SK-N-SH treated with all-trans-retinoic acid at 6 μM for 48 hours (cell line): Measurements from ENCODE around the gene AGPAT4.
A peak's percentile ranks its signal among the peaks of the same experiment; 100 is the strongest.

Source experiments
- ATAC-seq: fragments of 200-7000 bp; cut with Tn5 transposase; 3 replicates; pipeline ENCODE4 v1.9.1; 2020; ENCODE audit warnings: mild to moderate bottlenecking, moderate library complexity
- ARNTL ChIP-seq: fragments of 450-650 bp; formaldehyde crosslinking; IDR thresholded peaks from 2 replicates; pipeline ENCODE4 v1.5.0; 2020; ENCODE audit warnings: low read depth, mild to moderate bottlenecking, moderate library complexity, borderline replicate concordance
- BACH2 ChIP-seq: fragments of 250-450 bp; sonication (Bioruptor Pico); IDR thresholded peaks from 2 replicates; pipeline ENCODE4 v1.9.0; 2021; ENCODE audit warnings: mild to moderate bottlenecking, borderline replicate concordance
- CSDC2 ChIP-seq: fragments of 250-450 bp; sonication (Bioruptor Pico); IDR thresholded peaks from 2 replicates; pipeline ENCODE4 v1.5.0; 2020; ENCODE audit warnings: mild to moderate bottlenecking, moderate library complexity
- ESRRG ChIP-seq: fragments of 250-450 bp; sonication (Bioruptor Pico); IDR thresholded peaks from 2 replicates; pipeline ENCODE4 v1.6.1; 2021; ENCODE audit warnings: mild to moderate bottlenecking
- GLIS3 ChIP-seq: fragments of 250-450 bp; sonication (Bioruptor Pico); IDR thresholded peaks from 2 replicates; pipeline ENCODE4 v1.5.0; 2020; ENCODE audit warnings: mild to moderate bottlenecking, moderate library complexity
- ISL1 ChIP-seq: fragments of 250-450 bp; sonication (Bioruptor Pico); IDR thresholded peaks from 2 replicates; pipeline ENCODE4 v2.1.2; 2022; ENCODE audit warnings: mild to moderate bottlenecking, moderate library complexity
- OSR1 ChIP-seq: fragments of 250-450 bp; sonication (Bioruptor Pico); IDR thresholded peaks from 2 replicates; pipeline ENCODE4 v1.8.0; 2022; ENCODE audit warnings: moderate library complexity, mild to moderate bottlenecking, inconsistent platforms
- PPARA ChIP-seq: fragments of 250-450 bp; sonication (Bioruptor Pico); IDR thresholded peaks from 2 replicates; pipeline ENCODE4 v1.5.0; 2020; ENCODE audit warnings: mild to moderate bottlenecking, borderline replicate concordance
- RARB ChIP-seq: fragments of 250-450 bp; sonication (Bioruptor Pico); IDR thresholded peaks from 2 replicates; pipeline ENCODE4 v1.8.0; 2021; ENCODE audit warnings: mild to moderate bottlenecking, moderate library complexity
- SNAI2 ChIP-seq: fragments of 250-450 bp; sonication (Bioruptor Pico); IDR thresholded peaks from 2 replicates; pipeline ENCODE4 v1.5.0; 2020; ENCODE audit warnings: mild to moderate bottlenecking, moderate library complexity
- TCF4 ChIP-seq: fragments of 250-450 bp; sonication (Bioruptor Pico); IDR thresholded peaks from 2 replicates; pipeline ENCODE4 v1.8.0; 2021; ENCODE audit warnings: mild to moderate bottlenecking, moderate library complexity, borderline replicate concordance
- TOX ChIP-seq: fragments of 250-450 bp; sonication (Bioruptor Pico); IDR thresholded peaks from 2 replicates; pipeline ENCODE4 v1.8.0; 2021; ENCODE audit warnings: mild to moderate bottlenecking, moderate library complexity, borderline replicate concordance
- ZC3H10 ChIP-seq: fragments of 250-450 bp; sonication (Bioruptor Pico); IDR thresholded peaks from 2 replicates; pipeline ENCODE4 v1.5.1; 2021; ENCODE audit warnings: mild to moderate bottlenecking, moderate library complexity
- ZFP3 ChIP-seq: fragments of 250-450 bp; sonication (Bioruptor Pico); IDR thresholded peaks from 2 replicates; pipeline ENCODE4 v1.5.0; 2020; ENCODE audit warnings: mild to moderate bottlenecking, moderate library complexity
- ZFP30 ChIP-seq: fragments of 450-650 bp; formaldehyde crosslinking; IDR thresholded peaks from 2 replicates; pipeline ENCODE4 v1.5.0; 2022; ENCODE audit warnings: mild to moderate bottlenecking, moderate library complexity
- ZNF565 ChIP-seq: fragments of 450-650 bp; formaldehyde crosslinking; conservative IDR thresholded peaks from 2 replicates; pipeline ENCODE4 v1.5.0; 2020; ENCODE audit warnings: low read depth, mild to moderate bottlenecking, moderate library complexity
- ZNF70 ChIP-seq: fragments of 450-650 bp; formaldehyde crosslinking; IDR thresholded peaks from 2 replicates; pipeline ENCODE4 v1.5.0; 2020; ENCODE audit warnings: mild to moderate bottlenecking, moderate library complexity
- ZNF8 ChIP-seq: fragments of 450-650 bp; formaldehyde crosslinking; IDR thresholded peaks from 2 replicates; pipeline ENCODE4 v1.5.0; 2020; ENCODE audit warnings: mild to moderate bottlenecking, moderate library complexity
- TF ChIP-seq, protein P1 (sequence below): fragments of 250-450 bp; sonication (Bioruptor Pico); IDR thresholded peaks from 2 replicates; pipeline ENCODE4 v1.5.0; 2020; ENCODE audit warnings: mild to moderate bottlenecking, moderate library complexity
- TF ChIP-seq, protein P2 (sequence below): fragments of 250-450 bp; sonication (Bioruptor Pico); IDR thresholded peaks from 2 replicates; pipeline ENCODE4 v1.8.0; 2021; ENCODE audit warnings: low read depth, mild to moderate bottlenecking, moderate library complexity, borderline replicate concordance
- TF ChIP-seq, protein P3 (sequence below): fragments of 250-450 bp; sonication (Bioruptor Pico); IDR thresholded peaks from 2 replicates; pipeline ENCODE4 v1.5.1; 2020; ENCODE audit warnings: low read depth, mild to moderate bottlenecking, moderate library complexity
- TF ChIP-seq, protein P4 (sequence below): fragments of 250-450 bp; sonication (Bioruptor Pico); IDR thresholded peaks from 2 replicates; pipeline ENCODE4 v1.8.0; 2020; ENCODE audit warnings: mild to moderate bottlenecking, moderate library complexity, borderline replicate concordance
- TF ChIP-seq, protein P5 (sequence below): fragments of 250-450 bp; sonication (Bioruptor Pico); IDR thresholded peaks from 2 replicates; pipeline ENCODE4 v1.5.1; 2021; ENCODE audit warnings: mild to moderate bottlenecking, moderate library complexity

AGPAT4 gene, protein sequence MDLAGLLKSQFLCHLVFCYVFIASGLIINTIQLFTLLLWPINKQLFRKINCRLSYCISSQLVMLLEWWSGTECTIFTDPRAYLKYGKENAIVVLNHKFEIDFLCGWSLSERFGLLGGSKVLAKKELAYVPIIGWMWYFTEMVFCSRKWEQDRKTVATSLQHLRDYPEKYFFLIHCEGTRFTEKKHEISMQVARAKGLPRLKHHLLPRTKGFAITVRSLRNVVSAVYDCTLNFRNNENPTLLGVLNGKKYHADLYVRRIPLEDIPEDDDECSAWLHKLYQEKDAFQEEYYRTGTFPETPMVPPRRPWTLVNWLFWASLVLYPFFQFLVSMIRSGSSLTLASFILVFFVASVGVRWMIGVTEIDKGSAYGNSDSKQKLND

DNA sequence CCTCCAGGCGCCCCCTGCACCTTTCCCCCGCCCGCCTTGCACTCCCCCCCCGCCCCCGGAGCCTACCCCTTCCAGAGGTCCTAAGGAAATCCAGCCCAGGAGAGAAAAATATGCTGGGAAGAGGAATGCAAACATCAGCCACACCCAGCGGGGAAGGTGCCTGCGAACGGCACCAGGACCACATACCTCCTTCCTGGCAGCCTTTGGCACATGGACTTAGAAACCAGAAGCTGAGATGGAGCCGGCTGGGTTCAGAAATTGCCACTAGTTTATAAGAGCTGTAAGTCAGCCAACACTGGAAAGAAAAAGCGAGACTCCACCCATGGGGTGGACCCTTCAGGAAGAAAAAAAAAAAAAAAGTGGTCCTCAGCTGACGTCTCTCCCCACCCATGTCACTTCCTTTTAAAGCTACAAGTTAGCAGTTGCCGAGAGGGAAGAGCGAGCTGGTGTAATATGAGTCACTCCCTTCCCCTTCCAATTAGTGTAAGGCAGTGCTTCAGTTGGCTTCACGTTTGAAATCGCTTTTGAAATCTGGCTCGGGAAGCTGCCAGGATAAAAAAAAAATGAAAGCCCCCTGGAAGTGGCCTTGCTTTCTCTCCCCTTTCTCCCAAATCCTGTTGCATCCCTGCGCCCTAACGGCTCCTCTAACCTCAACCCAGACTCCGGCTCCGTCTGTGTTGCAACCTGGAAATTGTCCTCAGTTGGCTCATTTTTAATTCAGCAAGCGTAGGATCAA lies at the start of gene AGPAT4:
TSS of gene AGPAT4 (minus strand) at position 310 of the 736 bp plus-strand sequence. CDS start 41,848 bp downstream, outside the sequence.
- TF ChIP-seq ISL1 (CRISPR knock-in tag) (no peak), ZNF70 (CRISPR knock-in tag) (no peak), CSDC2 (CRISPR knock-in tag) (no peak), ZFP3 (CRISPR knock-in tag) (no peak), BACH2 (CRISPR knock-in tag) (no peak), PPARA (CRISPR knock-in tag) (no peak), TCF4 (CRISPR knock-in tag) (no peak), TOX (CRISPR knock-in tag) (no peak), ZC3H10 (CRISPR knock-in tag) (no peak), SNAI2 (CRISPR knock-in tag) (no peak), ZFP30 (CRISPR knock-in tag) (no peak), OSR1 (CRISPR knock-in tag) (no peak), GLIS3 (CRISPR knock-in tag) (no peak), ZNF8 (CRISPR knock-in tag) (no peak)
- TF ChIP-seq, protein P1, sequence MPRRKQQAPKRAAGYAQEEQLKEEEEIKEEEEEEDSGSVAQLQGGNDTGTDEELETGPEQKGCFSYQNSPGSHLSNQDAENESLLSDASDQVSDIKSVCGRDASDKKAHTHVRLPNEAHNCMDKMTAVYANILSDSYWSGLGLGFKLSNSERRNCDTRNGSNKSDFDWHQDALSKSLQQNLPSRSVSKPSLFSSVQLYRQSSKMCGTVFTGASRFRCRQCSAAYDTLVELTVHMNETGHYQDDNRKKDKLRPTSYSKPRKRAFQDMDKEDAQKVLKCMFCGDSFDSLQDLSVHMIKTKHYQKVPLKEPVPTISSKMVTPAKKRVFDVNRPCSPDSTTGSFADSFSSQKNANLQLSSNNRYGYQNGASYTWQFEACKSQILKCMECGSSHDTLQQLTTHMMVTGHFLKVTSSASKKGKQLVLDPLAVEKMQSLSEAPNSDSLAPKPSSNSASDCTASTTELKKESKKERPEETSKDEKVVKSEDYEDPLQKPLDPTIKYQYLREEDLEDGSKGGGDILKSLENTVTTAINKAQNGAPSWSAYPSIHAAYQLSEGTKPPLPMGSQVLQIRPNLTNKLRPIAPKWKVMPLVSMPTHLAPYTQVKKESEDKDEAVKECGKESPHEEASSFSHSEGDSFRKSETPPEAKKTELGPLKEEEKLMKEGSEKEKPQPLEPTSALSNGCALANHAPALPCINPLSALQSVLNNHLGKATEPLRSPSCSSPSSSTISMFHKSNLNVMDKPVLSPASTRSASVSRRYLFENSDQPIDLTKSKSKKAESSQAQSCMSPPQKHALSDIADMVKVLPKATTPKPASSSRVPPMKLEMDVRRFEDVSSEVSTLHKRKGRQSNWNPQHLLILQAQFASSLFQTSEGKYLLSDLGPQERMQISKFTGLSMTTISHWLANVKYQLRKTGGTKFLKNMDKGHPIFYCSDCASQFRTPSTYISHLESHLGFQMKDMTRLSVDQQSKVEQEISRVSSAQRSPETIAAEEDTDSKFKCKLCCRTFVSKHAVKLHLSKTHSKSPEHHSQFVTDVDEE = no peak
- TF ChIP-seq, protein P2, sequence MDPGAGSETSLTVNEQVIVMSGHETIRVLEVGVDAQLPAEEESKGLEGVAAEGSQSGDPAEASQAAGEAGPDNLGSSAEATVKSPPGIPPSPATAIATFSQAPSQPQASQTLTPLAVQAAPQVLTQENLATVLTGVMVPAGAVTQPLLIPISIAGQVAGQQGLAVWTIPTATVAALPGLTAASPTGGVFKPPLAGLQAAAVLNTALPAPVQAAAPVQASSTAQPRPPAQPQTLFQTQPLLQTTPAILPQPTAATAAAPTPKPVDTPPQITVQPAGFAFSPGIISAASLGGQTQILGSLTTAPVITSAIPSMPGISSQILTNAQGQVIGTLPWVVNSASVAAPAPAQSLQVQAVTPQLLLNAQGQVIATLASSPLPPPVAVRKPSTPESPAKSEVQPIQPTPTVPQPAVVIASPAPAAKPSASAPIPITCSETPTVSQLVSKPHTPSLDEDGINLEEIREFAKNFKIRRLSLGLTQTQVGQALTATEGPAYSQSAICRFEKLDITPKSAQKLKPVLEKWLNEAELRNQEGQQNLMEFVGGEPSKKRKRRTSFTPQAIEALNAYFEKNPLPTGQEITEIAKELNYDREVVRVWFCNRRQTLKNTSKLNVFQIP (CRISPR knock-in tag) = no peak
- TF ChIP-seq, protein P3, sequence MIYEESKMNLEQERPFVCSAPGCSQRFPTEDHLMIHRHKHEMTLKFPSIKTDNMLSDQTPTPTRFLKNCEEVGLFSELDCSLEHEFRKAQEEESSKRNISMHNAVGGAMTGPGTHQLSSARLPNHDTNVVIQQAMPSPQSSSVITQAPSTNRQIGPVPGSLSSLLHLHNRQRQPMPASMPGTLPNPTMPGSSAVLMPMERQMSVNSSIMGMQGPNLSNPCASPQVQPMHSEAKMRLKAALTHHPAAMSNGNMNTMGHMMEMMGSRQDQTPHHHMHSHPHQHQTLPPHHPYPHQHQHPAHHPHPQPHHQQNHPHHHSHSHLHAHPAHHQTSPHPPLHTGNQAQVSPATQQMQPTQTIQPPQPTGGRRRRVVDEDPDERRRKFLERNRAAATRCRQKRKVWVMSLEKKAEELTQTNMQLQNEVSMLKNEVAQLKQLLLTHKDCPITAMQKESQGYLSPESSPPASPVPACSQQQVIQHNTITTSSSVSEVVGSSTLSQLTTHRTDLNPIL (CRISPR knock-in tag) = no peak
- peak; percentile 96 for ATAC-seq

DNA sequence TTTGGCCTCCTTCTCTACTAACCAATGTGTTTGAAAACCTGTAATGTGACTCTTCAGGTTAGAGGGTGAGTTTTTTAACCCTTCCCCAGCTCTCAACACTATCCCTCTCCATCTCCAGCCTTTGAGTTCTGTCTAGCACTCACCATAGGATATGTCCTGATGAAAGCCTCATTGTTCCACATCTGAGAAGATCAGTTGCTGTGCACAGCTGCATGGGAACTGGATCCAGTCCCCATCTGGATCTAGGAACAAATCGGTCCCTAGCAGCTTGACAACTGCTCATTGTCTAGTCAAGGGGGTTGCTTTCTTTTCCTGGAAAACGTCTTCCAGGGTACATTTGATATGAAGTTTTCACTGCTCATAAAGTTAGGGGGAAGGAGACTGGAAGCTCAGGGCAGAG lies 45.4 kb upstream of the AGPAT4 start:
- TF ChIP-seq ESRRG (CRISPR knock-in tag) (no peak), RARB (CRISPR knock-in tag) (no peak), ZNF565 (no peak), ZNF8 (CRISPR knock-in tag) (no peak), ZNF70 (CRISPR knock-in tag) (no peak), ARNTL (CRISPR knock-in tag) (no peak), TOX (CRISPR knock-in tag) (no peak), PPARA (CRISPR knock-in tag) (no peak), GLIS3 (CRISPR knock-in tag) (no peak), TCF4 (CRISPR knock-in tag) (no peak), CSDC2 (CRISPR knock-in tag) (no peak), SNAI2 (CRISPR knock-in tag) (no peak), BACH2 (CRISPR knock-in tag) (no peak), ZFP3 (CRISPR knock-in tag) (no peak), ZC3H10 (CRISPR knock-in tag) (no peak)
- TF ChIP-seq, protein P2 (CRISPR knock-in tag) = no peak
- TF ChIP-seq, protein P4, sequence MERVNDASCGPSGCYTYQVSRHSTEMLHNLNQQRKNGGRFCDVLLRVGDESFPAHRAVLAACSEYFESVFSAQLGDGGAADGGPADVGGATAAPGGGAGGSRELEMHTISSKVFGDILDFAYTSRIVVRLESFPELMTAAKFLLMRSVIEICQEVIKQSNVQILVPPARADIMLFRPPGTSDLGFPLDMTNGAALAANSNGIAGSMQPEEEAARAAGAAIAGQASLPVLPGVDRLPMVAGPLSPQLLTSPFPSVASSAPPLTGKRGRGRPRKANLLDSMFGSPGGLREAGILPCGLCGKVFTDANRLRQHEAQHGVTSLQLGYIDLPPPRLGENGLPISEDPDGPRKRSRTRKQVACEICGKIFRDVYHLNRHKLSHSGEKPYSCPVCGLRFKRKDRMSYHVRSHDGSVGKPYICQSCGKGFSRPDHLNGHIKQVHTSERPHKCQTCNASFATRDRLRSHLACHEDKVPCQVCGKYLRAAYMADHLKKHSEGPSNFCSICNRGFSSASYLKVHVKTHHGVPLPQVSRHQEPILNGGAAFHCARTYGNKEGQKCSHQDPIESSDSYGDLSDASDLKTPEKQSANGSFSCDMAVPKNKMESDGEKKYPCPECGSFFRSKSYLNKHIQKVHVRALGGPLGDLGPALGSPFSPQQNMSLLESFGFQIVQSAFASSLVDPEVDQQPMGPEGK (CRISPR knock-in tag) = no peak
- TF ChIP-seq, protein P5, sequence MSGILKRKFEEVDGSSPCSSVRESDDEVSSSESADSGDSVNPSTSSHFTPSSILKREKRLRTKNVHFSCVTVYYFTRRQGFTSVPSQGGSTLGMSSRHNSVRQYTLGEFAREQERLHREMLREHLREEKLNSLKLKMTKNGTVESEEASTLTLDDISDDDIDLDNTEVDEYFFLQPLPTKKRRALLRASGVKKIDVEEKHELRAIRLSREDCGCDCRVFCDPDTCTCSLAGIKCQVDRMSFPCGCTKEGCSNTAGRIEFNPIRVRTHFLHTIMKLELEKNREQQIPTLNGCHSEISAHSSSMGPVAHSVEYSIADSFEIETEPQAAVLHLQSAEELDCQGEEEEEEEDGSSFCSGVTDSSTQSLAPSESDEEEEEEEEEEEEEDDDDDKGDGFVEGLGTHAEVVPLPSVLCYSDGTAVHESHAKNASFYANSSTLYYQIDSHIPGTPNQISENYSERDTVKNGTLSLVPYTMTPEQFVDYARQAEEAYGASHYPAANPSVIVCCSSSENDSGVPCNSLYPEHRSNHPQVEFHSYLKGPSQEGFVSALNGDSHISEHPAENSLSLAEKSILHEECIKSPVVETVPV (CRISPR knock-in tag) = no peak
- TF ChIP-seq, protein P1 = no peak

More for the DNA sequence above, 45.4 kb upstream of the AGPAT4 start:
- no peak for ATAC-seq
